Spleen (tissue), 11 donors: ENCODE data around the gene ADPRS. TPM values are rescaled to one million over a fixed set of nuclear protein-coding genes. Genes with fewer than 3 reads are reported as not detected.

Experiments
- DNase-seq: peaks from one replicate; pipeline ENCODE4 v3.0.0-alpha.2; 2020
- H3K27ac ChIP-seq, 8 donors: fragments of 200-600 bp; sonication (generic) in 7 of 8; 1 replicate in 4 of 8; 2 replicates in 4 of 8; pipeline versions ENCODE4 v1.5.0 to v1.8.0; 2016 to 2021; ENCODE audit warnings: inconsistent platforms in 4 of 8, mild to moderate bottlenecking in 4 of 8, moderate library complexity in 1 of 8
- H3K27me3 ChIP-seq, 7 donors: fragments of 200-600 bp; sonication (generic) in 6 of 7; replicated peaks in 1 of 7; 1 replicate in 4 of 7; 2 replicates in 3 of 7; pipeline versions ENCODE4 v1.5.0 to v1.8.0; 2016 to 2021; ENCODE audit warnings: inconsistent platforms in 3 of 7, mild to moderate bottlenecking in 1 of 7
- H3K36me3 ChIP-seq, 6 donors: fragments of 200-600 bp; sonication (generic) in 5 of 6; 1 replicate in 4 of 6; 2 replicates in 2 of 6; pipeline versions ENCODE4 v1.5.0 to v1.8.0; 2016 to 2021; ENCODE audit warnings: inconsistent platforms in 2 of 6
- H3K4me1 ChIP-seq, 6 donors: fragments of 200-600 bp; sonication (generic) in 5 of 6; 1 replicate in 3 of 6; 2 replicates in 3 of 6; pipeline versions ENCODE4 v1.5.0 to v1.8.0; 2016 to 2021; ENCODE audit warnings: inconsistent platforms in 3 of 6
- H3K4me3 ChIP-seq, 8 donors: fragments of 200-600 bp; sonication (generic) in 7 of 8; 1 replicate in 4 of 8; 2 replicates in 4 of 8; pipeline versions ENCODE4 v1.5.0 to v1.8.0; 2016 to 2021; ENCODE audit warnings: inconsistent platforms in 4 of 8, mild to moderate bottlenecking in 4 of 8, moderate library complexity in 2 of 8
- H3K9me3 ChIP-seq, 8 donors: fragments of 200-600 bp; sonication (generic) in 7 of 8; 1 replicate in 4 of 8; 2 replicates in 4 of 8; pipeline versions ENCODE4 v1.5.0 to v1.8.0; 2016 to 2021; ENCODE audit warnings: inconsistent platforms in 4 of 8
- POLR2A ChIP-seq, 3 donors: fragments of 450-650 bp; IDR thresholded peaks; one replicate each; pipeline ENCODE4 v1.5.1; 2017; ENCODE audit warnings: antibody characterized with exemption in 3 of 3, mild to moderate bottlenecking in 1 of 3
- POLR2AphosphoS5 ChIP-seq, 3 donors: sonication (generic); formaldehyde crosslinking; IDR thresholded peaks; one replicate each; pipeline ENCODE4 v1.5.1; 2017; ENCODE audit warnings: antibody characterized with exemption in 3 of 3
- WGBS, 5 donors: extraction: QIAGEN DNeasy Blood & Tissue Kit in 3 of 5; methylation state at CpG; one replicate each; pipeline versions ENCODE4 v1.1.5 to v1.1.7; 2013 to 2018; 5-methylcytosine and 5-hydroxymethylcytosine counted together
- intact Hi-C: fragments of 100-400 bp; cut with DNase I; formaldehyde crosslinking; loops from one replicate; pipeline ENCODE4 v1.15.0; 2023; ENCODE audit warnings: low total_unique reads
- polyA plus RNA-seq, 3 donors: library from polyadenylated mRNA; stranded (reverse); fragments of 200-250 nt; gene quantifications; one replicate each; pipeline ENCODE4 v1.2.1, GENCODE V29; 2013
- total RNA-seq, 7 donors: library from RNA; depleted of rRNA in 3 of 7; stranded (reverse); fragments of >200 nt in 3 of 7; fragmentation: NEBNext Ultra II Directional in 4 of 7; extraction: Animal tissue kit (Norgen Biotek cat#: 25700) in 4 of 7; gene quantifications; one replicate each; pipeline versions ENCODE4 v1.1.0 to v1.2.1, GENCODE V29; 2016 to 2021
- TF ChIP-seq, protein P1 (sequence below), 11 experiments: fragments of 200-600 bp in 7 of 11; fragments of 450-650 bp in 4 of 11; sonication (generic) in 4 of 11; IDR thresholded peaks in 8 of 11; conservative IDR thresholded peaks in 3 of 11; 1 replicate in 7 of 11; 2 replicates in 4 of 11; pipeline versions ENCODE4 v1.4.0 to v1.8.0; 2016 to 2021; ENCODE audit warnings: antibody characterized with exemption in 11 of 11, inconsistent platforms in 4 of 11, mild to moderate bottlenecking in 1 of 11
- donor health status: healthy with polysubstance abuse.
- donor health status: DM: no; HTN: no; CAD: no; lungs with moderate emphysema.
- donor health status: DM: no; HTN: no; CAD: no.
- donor health status: Bipolar disorder and iron deficiency.
- donor health status: healthy.
- donor health status: DM: no; HTN: no; CAD: no.
- donor health status: DM: yes; HTN: yes; CAD: no.

ADPRS gene
- total and polyA plus RNA-seq, 10 donors, result 21.3 to 44.9 (median 26.2) TPM

DNA sequence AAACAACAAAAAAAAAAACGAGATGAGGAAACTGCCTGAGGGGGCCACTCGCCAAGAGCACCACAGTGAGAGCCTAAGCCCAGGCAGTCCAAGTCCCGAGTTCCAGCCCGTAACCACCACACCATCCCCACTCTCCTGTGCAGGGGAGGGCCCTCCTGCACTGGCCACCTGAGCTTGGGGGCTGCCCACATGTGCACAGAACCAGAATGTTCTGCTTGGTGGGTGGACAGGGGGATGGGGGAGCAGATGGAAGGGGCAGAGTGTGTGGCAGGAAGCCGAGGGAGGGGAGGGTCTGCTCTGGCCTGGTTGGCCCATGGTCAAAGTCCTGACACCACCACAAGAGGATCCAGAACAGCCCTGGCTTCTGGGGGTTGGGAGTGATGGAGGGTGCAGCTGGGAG, 17.6 kb downstream of the ADPRS start:
- H3K4me1 ChIP-seq, result peaks cover 0 to 18% (median 3%) of the 10 kb centered on the region in 6 donors
- no peak overlapping the region for H3K27ac ChIP-seq
- 43 to 49% (median 44%) methylated on average over 5 of the region's 5 CpGs for WGBS, 5 donors
- DNase-seq, result no peak
- no peaks in the 10 kb centered on the region for H3K9me3 ChIP-seq
- no peaks in the 10 kb centered on the region for H3K27me3 ChIP-seq
- no peaks in the 10 kb centered on the region for H3K36me3 ChIP-seq
- intact Hi-C loops, result no loop called here
- no peak overlapping the region for H3K4me3 ChIP-seq
- TF ChIP-seq POLR2A (IDR thresholded peaks at IDR 0.05) (no peak), POLR2AphosphoS5 (IDR thresholded peaks at IDR 0.05) (no peak)
- TF ChIP-seq, protein P1, sequence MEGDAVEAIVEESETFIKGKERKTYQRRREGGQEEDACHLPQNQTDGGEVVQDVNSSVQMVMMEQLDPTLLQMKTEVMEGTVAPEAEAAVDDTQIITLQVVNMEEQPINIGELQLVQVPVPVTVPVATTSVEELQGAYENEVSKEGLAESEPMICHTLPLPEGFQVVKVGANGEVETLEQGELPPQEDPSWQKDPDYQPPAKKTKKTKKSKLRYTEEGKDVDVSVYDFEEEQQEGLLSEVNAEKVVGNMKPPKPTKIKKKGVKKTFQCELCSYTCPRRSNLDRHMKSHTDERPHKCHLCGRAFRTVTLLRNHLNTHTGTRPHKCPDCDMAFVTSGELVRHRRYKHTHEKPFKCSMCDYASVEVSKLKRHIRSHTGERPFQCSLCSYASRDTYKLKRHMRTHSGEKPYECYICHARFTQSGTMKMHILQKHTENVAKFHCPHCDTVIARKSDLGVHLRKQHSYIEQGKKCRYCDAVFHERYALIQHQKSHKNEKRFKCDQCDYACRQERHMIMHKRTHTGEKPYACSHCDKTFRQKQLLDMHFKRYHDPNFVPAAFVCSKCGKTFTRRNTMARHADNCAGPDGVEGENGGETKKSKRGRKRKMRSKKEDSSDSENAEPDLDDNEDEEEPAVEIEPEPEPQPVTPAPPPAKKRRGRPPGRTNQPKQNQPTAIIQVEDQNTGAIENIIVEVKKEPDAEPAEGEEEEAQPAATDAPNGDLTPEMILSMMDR (IDR thresholded peaks at IDR 0.05 in 8 of 11, conservative IDR thresholded peaks at IDR 0.05 in 3 of 11), result no peak

DNA sequence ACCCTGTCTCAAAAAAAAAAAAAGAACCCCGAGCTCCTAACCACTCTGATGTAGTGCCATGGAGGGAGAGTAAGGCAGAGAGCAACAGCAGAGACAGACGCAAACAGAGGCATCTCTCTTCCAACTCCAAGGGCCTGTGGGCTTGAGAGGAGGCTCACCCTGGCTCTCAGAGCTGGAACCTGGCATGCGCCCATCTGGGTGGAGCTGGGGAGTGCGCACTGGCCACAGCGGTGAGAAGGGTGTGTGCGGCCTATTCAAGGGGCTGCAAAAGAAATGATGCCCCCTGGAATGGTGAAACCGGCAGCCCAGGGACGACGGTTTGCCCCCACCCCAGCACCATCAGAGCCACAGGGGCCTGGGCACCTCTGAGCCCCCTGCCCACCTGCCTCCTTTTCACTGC, 18.7 kb downstream of the ADPRS start:
- no peaks in the 10 kb centered on the region for H3K36me3 ChIP-seq
- no peak overlapping the region for H3K4me3 ChIP-seq
- H3K9me3 ChIP-seq, result no peaks in the 10 kb centered on the region
- TF ChIP-seq POLR2A (IDR thresholded peaks at IDR 0.05) (no peak), POLR2AphosphoS5 (IDR thresholded peaks at IDR 0.05) (no peak)
- TF ChIP-seq, protein P1 (IDR thresholded peaks at IDR 0.05 in 8 of 11, conservative IDR thresholded peaks at IDR 0.05 in 3 of 11), result no peak
- intact Hi-C loops, result no loop called here
- no peak overlapping the region for H3K27ac ChIP-seq
- DNase-seq, result no peak
- H3K27me3 ChIP-seq, result no peaks in the 10 kb centered on the region
- WGBS, 5 donors, result 85 to 92% (median 89%) methylated on average over 9 of the region's 9 CpGs
- peaks cover 0 to 18% (median 3%) of the 10 kb centered on the region in 6 donors for H3K4me1 ChIP-seq

DNA sequence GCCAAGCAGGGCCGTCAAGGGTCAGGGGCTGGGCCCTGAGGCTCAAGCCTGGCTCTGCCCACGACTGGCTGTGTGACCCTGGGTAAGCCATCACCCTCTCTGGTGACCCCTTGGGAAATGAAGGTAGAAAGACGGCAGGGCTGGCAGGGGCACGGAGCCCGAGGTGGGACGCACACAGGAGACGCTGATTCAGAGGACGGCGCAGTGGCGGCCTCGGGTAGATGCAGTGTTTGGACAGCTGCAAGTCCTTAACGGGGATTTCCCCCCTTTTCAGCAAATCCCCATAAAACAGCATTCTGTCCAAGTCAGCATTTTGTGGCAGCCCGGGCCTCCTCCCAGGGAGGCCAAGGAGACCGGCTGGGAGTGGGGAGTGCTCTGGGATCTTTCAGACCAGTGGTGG, 19.6 kb downstream of the ADPRS start:
- Histone ChIP-seq H3K27me3 (no peaks in the 10 kb centered on the region), H3K36me3 (no peaks in the 10 kb centered on the region), H3K4me3 (no peak overlapping the region), H3K27ac (no peak overlapping the region), H3K9me3 (no peaks in the 10 kb centered on the region), H3K4me1 (peaks cover 0 to 18% (median 3%) of the 10 kb centered on the region in 6 donors)
- intact Hi-C loops, result no loop called here
- TF ChIP-seq POLR2AphosphoS5 (IDR thresholded peaks at IDR 0.05) (no peak), POLR2A (IDR thresholded peaks at IDR 0.05) (no peak)
- TF ChIP-seq, protein P1 (IDR thresholded peaks at IDR 0.05 in 8 of 11, conservative IDR thresholded peaks at IDR 0.05 in 3 of 11), result no peak
- 82 to 95% (median 86%) methylated on average over 12 to 14 of the region's 14 CpGs for WGBS, 5 donors
- DNase-seq, result no peak

DNA sequence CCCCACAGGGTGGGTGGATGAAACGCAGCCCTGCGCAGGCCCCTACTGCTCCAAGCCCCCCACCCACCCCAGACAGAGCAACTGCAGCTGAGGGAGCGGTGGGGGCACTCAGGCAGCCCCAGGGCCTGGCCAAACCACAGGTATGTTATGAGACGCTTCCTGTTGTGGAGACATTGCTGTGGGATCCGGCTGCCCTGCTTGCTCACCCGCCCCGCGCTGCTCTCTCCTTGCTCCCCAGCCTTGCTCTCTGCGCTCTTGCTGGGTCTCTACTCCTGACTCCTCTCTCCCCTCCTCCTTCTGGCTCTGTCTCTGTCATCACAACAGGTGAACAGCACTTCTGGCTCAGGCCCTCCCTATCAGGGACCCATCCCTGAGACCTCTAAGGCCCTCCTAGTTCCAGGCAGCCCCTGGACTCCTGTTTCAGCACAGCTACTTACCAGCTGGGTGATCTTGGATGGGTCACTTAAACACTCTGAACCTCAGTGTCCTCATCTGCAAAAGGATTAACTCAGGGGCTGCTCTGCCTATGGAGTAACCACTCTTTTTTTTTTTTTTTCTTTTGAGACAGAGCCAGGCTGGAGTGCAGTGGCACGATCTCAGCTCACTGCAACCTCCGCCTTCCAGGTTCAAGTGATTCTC, 20.5 kb downstream of the ADPRS start:
- peak overlapping the region in 1 of 8 donors; percentile 21 for H3K27ac ChIP-seq
- no peaks in the 10 kb centered on the region for H3K9me3 ChIP-seq
- intact Hi-C loops, result no loop called here
- no peaks in the 10 kb centered on the region for H3K27me3 ChIP-seq
- no peaks in the 10 kb centered on the region for H3K36me3 ChIP-seq
- H3K4me1 ChIP-seq, result peaks cover 0 to 18% (median 3%) of the 10 kb centered on the region in 6 donors
- DNase-seq, result no peak
- WGBS, 5 donors, result 48 to 63% (median 51%) methylated on average over 7 to 11 of the region's 11 CpGs
- no peak overlapping the region for H3K4me3 ChIP-seq
- no peak for TF ChIP-seq POLR2AphosphoS5 (IDR thresholded peaks at IDR 0.05)
- TF ChIP-seq POLR2A (IDR thresholded peaks at IDR 0.05), result no peak
- TF ChIP-seq, protein P1 (IDR thresholded peaks at IDR 0.05 in 8 of 11, conservative IDR thresholded peaks at IDR 0.05 in 3 of 11), result no peak
